CD4-positive, alpha-beta T cell treated with Interleukin-6 for 4 hours (primary cell): ENCODE measurements around the gene CCR3.
A peak's percentile ranks its signal among the peaks of the same experiment; 100 is the strongest.

Experiments used
- DNase-seq: peaks from one replicate; pipeline ENCODE4 v3.0.0-alpha.2; 2020; ENCODE audit warnings: mixed read lengths

CCR3 gene

DNA sequence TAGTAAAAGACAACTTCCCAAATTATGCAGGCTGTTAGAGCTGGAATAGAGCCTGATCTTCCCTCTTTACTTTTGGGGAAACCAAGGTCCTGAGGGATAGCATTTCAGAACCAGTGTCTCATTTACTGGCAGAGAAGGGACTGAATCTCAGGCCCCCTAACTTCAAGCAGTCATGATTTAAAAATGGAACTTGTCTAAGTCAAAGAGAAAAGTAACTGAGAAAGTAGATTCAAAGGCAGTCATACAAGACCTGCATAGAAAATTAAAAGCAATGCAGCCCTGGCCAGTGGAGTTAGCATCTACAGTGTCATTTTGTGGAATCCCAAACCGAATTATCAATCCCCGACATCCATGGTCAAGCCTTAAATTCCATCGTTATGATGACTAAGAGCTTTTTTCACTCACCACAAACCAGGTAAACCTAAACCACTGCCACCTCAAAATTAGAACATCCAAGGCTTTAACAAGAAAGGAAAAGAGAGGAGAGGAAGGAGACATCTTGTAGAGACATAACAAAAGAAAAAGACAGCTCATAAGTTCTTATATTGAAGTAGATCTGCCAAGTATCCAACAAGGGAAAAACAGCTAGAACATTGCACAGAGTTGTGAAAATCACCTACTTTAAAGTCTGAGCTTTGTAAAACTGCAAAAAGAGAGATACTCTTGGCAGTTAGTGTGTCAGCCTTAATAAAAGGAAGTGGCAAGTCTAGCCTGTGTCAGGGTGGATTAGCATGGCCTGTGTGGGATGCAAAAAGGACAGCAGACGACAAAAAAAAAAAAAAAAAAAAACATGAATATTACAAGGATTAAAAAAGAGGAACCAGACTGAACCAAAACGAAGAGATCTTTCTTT is 57.6 kb downstream of the CCR3 start:
- peak; percentile 21 for DNase-seq

DNA sequence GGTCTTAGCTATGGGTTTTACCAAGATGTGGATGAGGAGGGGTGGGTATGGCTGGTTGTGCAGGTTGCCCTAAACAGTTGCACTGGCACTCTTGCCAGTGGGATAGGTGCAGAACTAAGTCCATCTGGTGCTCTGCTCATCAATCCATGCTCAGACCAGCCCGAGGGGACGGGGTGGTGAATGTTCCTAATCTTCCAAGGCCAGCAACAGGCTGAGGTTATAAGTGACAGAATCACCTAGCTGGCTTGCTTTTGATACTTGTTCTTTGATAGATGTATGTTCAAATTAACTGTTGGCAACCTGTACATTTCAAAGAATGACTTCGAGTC is 58.2 kb downstream of the CCR3 start:
- no peak for DNase-seq

DNA sequence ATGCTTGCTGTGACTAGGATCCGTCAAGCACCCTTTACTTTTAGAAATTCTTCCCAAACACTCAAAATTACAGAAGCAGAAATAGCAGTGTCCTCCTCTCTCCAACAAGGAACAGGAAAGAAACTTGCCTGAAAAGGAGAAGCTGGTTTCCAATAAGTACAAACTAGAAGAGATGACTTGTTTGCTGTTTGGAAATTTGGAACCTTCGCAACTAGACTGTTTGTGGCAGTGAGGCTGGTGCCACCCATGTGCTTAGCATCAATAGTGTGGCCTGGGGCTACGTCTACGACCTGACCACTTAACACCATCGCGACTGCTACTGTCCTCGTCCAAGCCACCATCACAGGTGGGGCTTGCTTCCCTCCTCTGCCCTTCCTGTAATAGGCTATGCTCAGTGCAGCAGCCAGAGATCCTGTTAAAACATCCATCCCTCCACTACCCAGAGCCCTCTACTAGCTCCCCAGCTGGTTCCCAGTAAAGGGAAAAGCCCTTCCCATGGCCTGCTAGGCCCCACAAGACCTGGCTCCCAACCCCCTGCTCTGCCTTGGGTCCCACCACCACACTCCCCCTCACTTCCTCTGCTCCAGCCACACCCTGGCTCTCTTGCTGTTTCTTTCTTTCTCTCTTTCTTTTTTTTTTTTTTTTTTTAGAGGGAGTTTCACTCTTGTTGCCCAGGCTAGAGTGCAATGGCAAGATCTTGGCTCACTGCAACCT is 59.0 kb downstream of the CCR3 start:
- no peak for DNase-seq

DNA sequence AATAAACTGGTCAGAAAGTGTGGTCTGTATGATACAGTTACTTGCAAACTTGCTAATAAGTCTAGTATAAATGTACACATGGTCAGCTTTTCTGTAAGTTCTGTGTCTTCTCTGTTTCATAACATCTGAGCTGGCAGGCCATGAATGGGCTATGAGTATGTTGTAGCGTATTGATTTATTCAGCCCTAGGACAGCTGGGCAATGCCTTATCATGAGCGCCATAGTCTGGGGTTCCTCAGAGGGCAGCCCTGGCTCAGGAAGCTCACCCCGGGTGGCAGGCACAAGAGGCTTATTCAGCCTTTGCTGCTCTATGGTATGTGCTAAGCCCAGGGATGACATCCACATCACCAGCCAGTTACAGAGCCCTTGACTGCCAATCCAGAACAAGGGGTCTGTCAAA is 61.0 kb downstream of the CCR3 start:
- DNase-seq: no peak

DNA sequence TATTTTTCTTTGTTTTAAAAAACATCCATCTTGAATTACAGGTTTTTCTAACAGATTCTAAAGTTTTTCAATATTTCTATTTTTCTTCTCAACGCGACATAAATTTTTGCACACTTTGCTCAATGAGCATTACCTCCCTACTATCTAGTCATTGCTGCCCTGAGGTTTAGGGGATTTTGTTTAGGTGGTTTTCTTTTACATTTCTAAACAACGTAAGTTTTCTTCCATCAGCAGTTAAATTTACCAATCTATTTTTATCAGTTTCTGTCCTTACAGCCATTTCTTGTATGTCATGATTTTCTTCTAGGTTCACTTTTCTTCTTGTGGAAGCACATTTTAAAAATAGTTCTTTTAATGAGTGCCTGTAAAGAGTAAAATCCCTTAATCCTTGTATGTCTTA is 62.5 kb downstream of the CCR3 start:
- no peak for DNase-seq

DNA sequence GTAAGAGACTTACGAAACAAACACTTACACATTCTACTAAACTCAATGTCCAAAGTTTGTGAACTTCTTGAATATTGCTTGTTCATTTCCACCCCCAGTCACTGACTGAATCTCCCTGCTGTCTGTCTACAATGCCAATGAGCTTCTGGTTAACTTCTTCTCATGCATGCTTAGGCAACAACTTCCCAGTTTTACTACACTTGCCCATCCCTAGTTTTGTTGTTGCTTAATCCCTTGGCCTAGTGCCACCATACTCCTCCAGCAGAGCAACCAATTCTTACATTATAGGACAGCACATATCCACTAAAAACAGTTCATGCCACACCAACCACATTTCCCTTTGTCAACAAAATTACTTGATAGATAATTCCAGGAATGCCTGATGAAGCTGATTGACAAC is 70.7 kb downstream of the CCR3 start:
- DNase-seq: no peak

DNA sequence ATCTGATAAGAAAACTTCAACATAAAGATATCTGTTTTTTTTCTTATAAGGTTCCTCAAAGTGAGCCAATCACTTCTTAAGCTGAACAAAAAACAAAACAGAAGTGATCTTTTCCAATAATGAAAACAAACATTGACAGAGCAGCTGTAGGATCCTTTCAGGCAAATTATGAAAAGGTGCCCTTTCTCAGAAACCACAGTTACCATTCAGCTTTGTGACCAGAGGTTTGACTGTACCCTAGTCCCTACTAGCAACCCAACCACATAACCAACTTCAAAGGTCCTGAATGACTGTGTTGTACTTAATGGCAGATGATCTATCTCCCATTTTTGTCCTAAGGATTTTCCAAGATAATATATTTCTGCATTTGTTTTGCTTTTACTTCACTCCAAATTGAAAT is 72.3 kb downstream of the CCR3 start:
- no peak for DNase-seq

DNA sequence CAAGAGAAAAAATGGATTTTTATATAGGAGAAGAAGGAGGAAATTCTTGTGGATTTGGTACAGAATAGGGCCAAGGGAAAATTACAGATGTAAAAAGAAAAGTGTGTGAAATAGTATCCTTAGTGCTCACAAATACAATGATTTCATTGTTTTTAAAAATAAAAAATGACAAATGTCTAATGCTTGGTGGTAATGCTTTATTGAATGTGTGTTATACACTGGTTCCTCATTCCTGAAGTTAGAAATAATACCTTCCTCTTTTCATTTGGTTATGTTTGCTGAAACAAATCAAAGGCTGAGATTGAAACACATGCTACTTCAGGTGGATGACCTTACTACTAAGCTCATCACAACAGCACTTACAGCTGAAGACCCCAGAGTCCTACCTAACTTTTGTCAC is 73.9 kb downstream of the CCR3 start:
- no peak for DNase-seq
